Cardiac muscle cell (in vitro differentiated cells and primary cell): ENCODE data around the gene CHAC2. TPM values are rescaled to one million over a fixed set of nuclear protein-coding genes. Genes with fewer than 3 reads are reported as not detected.
A peak's percentile ranks its signal among the peaks of the same experiment; 100 is the strongest.

Experiments used
- DNase-seq, 2 donors: peaks; one replicate each; pipeline versions ENCODE4 v3.0.0 to v3.0.0-alpha.2; 2010 to 2017; ENCODE audit warnings: low read depth in 1 of 2, low spot score in 1 of 2
- H3K27ac ChIP-seq: fragments of 200-600 bp; sonication (generic); 2 replicates; pipeline ENCODE4 v1.5.1; 2016
- H3K27me3 ChIP-seq: fragments of 200-600 bp; sonication (generic); 2 replicates; pipeline ENCODE4 v1.6.0; 2016; ENCODE audit warnings: control low read depth
- H3K36me3 ChIP-seq: fragments of 200-600 bp; sonication (generic); 2 replicates; pipeline ENCODE4 v1.5.1; 2016; ENCODE audit warnings: control low read depth
- H3K4me1 ChIP-seq: fragments of 200-600 bp; sonication (generic); 2 replicates; pipeline ENCODE4 v1.8.1; 2017; ENCODE audit warnings: low read depth, mild to moderate bottlenecking, mixed run types
- H3K4me3 ChIP-seq: fragments of 200-600 bp; sonication (generic); 2 replicates; pipeline ENCODE4 v1.5.1; 2016; ENCODE audit warnings: mild to moderate bottlenecking
- H3K9me3 ChIP-seq: fragments of 200-600 bp; sonication (generic); 2 replicates; pipeline ENCODE4 v1.5.1; 2017; ENCODE audit warnings: low read depth, mild to moderate bottlenecking, control low read depth
- polyA plus RNA-seq: library from polyadenylated mRNA; unstranded; fragments of >200 nt; fragmentation: Nextera tagmentation; extraction: Ambion mirVana; gene quantifications from 2 replicates; pipeline ENCODE4 v1.2.1, GENCODE V29; 2016
- total RNA-seq: library from RNA; depleted of rRNA; stranded (reverse); fragments of >200 nt; gene quantifications from 2 replicates; pipeline ENCODE4 v1.2.3, GENCODE V29; 2016
- TF ChIP-seq, protein P1 (sequence below): IDR thresholded peaks from 2 replicates; pipeline ENCODE4 v1.5.1; 2012; ENCODE audit warnings: low read depth, mild to moderate bottlenecking, low read length

CHAC2 gene
- total and polyA plus RNA-seq, 2 experiments from 2014 or later: 2.8 to 3.7 TPM

DNA sequence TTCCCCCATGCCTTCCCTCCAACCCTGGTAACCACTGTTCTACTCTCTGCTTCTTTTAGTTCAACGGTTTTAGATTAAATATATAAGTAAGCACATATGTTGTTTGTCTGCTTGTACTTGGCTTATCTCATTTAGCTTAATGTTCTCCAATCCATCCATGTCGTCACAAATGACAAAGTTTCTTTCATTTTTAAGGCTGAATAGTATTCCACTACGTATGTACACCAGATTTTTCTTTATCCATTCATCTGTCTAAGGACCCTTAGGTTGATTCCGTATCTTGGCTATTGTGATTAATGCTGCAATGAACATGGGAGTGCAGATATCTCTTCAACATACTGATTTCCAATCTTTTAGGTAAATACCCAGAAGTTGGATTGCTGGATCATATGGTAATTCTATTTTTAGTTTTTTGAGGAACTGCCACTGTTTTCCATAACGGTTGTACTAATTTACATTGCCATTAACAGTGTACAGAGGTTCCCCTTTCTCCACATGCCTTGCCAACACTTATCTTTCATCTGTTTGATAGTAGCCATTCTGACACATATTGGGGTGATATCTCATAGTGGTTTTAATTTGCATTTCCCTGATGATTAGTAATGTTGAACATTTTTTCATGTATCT, 11.0 kb downstream of the CHAC2 start:
- no peak for DNase-seq
- H3K4me3 ChIP-seq: no peak overlapping the region
- no peaks in the 10 kb centered on the region for H3K36me3 ChIP-seq
- TF ChIP-seq, protein P1, sequence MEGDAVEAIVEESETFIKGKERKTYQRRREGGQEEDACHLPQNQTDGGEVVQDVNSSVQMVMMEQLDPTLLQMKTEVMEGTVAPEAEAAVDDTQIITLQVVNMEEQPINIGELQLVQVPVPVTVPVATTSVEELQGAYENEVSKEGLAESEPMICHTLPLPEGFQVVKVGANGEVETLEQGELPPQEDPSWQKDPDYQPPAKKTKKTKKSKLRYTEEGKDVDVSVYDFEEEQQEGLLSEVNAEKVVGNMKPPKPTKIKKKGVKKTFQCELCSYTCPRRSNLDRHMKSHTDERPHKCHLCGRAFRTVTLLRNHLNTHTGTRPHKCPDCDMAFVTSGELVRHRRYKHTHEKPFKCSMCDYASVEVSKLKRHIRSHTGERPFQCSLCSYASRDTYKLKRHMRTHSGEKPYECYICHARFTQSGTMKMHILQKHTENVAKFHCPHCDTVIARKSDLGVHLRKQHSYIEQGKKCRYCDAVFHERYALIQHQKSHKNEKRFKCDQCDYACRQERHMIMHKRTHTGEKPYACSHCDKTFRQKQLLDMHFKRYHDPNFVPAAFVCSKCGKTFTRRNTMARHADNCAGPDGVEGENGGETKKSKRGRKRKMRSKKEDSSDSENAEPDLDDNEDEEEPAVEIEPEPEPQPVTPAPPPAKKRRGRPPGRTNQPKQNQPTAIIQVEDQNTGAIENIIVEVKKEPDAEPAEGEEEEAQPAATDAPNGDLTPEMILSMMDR: no peak
- H3K9me3 ChIP-seq: no peaks in the 10 kb centered on the region
- peaks cover 3% of the 10 kb centered on the region for H3K4me1 ChIP-seq
- no peaks in the 10 kb centered on the region for H3K27me3 ChIP-seq
- no peak overlapping the region for H3K27ac ChIP-seq

DNA sequence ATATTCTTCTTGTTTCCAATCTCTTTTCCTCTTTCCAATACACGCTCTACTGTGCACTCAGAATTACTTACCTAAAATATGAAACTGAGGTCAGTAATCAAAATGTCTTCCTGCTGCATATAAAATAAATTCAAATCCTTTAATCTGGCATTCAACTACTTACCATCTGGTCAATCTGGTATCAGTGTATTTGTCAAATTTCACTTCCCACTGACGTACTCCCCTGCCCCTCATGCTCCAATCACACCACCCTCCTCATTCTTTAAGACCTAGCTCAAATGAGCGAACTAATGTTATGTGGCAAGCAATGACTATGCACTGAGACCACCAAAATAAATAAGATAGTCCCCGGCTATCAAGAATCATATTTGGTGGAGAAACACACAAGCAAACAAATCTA, 12.5 kb downstream of the CHAC2 start:
- no peaks in the 10 kb centered on the region for H3K9me3 ChIP-seq
- no peaks in the 10 kb centered on the region for H3K27me3 ChIP-seq
- TF ChIP-seq, protein P1: no peak
- no peak overlapping the region for H3K4me3 ChIP-seq
- no peaks in the 10 kb centered on the region for H3K36me3 ChIP-seq
- peaks cover 18% of the 10 kb centered on the region for H3K4me1 ChIP-seq
- no peak for DNase-seq
- H3K27ac ChIP-seq: no peak overlapping the region

DNA sequence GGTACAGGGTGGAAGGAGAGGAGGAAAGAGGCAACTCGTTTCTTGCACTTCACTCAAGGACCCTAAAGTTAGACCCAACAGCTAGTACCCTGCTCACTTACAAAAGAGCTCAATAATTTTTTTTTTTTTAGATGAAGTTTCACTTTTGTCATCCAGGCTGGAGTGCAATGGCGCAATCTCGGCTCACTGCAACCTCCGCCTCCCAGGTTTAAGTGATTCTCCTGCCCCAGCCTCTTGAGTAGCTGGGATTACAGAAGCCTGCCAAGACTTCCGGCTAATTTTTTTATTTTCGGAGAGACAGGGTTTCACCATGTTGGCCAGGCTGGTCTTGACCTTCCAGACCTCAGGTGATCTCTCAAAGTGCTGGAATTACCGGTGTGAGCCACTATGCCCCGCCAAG, 15.1 kb downstream of the CHAC2 start:
- no peaks in the 10 kb centered on the region for H3K27me3 ChIP-seq

DNA sequence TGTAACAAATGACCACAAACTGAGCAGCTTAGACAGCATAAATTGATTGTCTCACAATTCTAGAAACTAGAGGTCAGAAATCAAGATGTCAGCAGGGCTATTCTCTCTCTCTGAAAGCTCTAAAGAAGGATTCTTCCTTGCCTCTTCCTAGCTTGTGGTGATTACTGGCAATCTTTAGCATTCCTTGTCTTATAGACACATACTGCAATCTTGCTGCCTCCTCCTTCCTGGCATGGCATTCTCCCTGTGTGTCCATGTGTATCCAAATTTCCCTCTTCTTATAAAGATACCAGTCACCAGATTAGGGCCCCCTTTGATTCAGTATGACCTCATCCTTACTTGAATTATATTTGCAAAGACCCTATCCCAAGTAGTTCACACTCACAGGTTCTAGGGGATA, 16.8 kb downstream of the CHAC2 start:
- TF ChIP-seq, protein P1: no peak
- H3K4me3 ChIP-seq: peak overlapping the region; percentile 71
- H3K27ac ChIP-seq: peak overlapping the region; percentile 88
- H3K36me3 ChIP-seq: no peaks in the 10 kb centered on the region
- peaks cover 34% of the 10 kb centered on the region for H3K4me1 ChIP-seq
- peak in 1 of 2 donors; percentile 8 for DNase-seq
- H3K27me3 ChIP-seq: no peaks in the 10 kb centered on the region
- H3K9me3 ChIP-seq: no peaks in the 10 kb centered on the region

More for the DNA sequence above, 15.1 kb downstream of the CHAC2 start:
- TF ChIP-seq, protein P1: no peak
- Histone ChIP-seq H3K9me3 (no peaks in the 10 kb centered on the region), H3K36me3 (no peaks in the 10 kb centered on the region), H3K4me1 (peaks cover 26% of the 10 kb centered on the region), H3K27ac (no peak overlapping the region), H3K4me3 (no peak overlapping the region)
- DNase-seq: no peak

DNA sequence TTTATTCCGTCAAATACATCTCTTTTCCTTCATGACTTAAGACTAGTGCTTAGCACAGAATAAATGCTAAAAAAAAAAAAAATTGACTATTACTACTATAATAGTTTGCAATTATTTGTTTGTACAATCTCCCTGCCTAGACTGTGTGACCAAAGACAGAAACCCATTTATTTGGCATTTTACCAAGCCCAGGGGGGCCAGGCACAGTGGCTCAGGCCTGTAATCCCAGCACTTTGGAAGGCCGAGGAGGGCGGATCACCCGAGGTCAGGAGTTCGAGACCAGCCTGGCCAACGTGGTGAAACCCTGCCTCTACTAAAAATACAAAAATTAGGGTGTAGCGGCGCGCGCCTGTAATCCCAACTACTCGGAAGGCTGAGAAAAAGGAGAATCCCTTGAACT, 17.8 kb downstream of the CHAC2 start:
- peak in 1 of 2 donors; percentile 11 for DNase-seq
- peak overlapping the region; percentile 88 for H3K27ac ChIP-seq
- H3K4me3 ChIP-seq: peak overlapping the region; percentile 71
- H3K9me3 ChIP-seq: no peaks in the 10 kb centered on the region
- H3K27me3 ChIP-seq: no peaks in the 10 kb centered on the region
- H3K36me3 ChIP-seq: no peaks in the 10 kb centered on the region
- peaks cover 34% of the 10 kb centered on the region for H3K4me1 ChIP-seq
- TF ChIP-seq, protein P1: no peak
